HEK293 (cell line): ENCODE measurements around the gene MRPL28.

Source experiments
- CTCF ChIP-seq: fragments of 450-650 bp; formaldehyde crosslinking; IDR thresholded peaks from 2 replicates; pipeline ENCODE4 v1.5.1; 2016; ENCODE audit warnings: missing biosample characterization, missing genetic modification characterization
- SCRT2 ChIP-seq: fragments of 450-650 bp; formaldehyde crosslinking; IDR thresholded peaks from 2 replicates; pipeline ENCODE4 v1.5.1; 2016; ENCODE audit warnings: missing biosample characterization, missing genetic modification characterization
- YY1 ChIP-seq: fragments of 450-650 bp; formaldehyde crosslinking; IDR thresholded peaks from 2 replicates; pipeline ENCODE4 v1.5.1; 2018; ENCODE audit warnings: missing biosample characterization, missing genetic modification characterization
- YY2 ChIP-seq: fragments of 450-650 bp; formaldehyde crosslinking; IDR thresholded peaks from 2 replicates; pipeline ENCODE4 v1.5.1; 2016; ENCODE audit warnings: missing biosample characterization, missing genetic modification characterization
- ZBTB7A ChIP-seq: fragments of 450-650 bp; formaldehyde crosslinking; IDR thresholded peaks from 2 replicates; pipeline ENCODE4 v1.5.1; 2016; ENCODE audit warnings: low read depth, missing biosample characterization, missing genetic modification characterization
- ZNF121 ChIP-seq: fragments of 450-650 bp; formaldehyde crosslinking; IDR thresholded peaks from 2 replicates; pipeline ENCODE4 v1.5.1; 2016; ENCODE audit warnings: missing biosample characterization, missing genetic modification characterization
- ZNF138 ChIP-seq: fragments of 450-650 bp; formaldehyde crosslinking; IDR thresholded peaks from 2 replicates; pipeline ENCODE4 v1.5.1; 2016; ENCODE audit warnings: missing biosample characterization, missing genetic modification characterization, borderline replicate concordance
- ZNF274 ChIP-seq, 2 experiments: fragments of 200-500 bp in 1 of 2; fragments of 450-650 bp in 1 of 2; sonication (Bioruptor generic) in 1 of 2; formaldehyde crosslinking in 1 of 2; IDR thresholded peaks; 2 replicates each; pipeline versions ENCODE4 v1.5.1 to v1.6.1; 2014 to 2016; ENCODE audit warnings: borderline replicate concordance in 1 of 2, inconsistent platforms in 1 of 2, low read length in 1 of 2, missing biosample characterization in 1 of 2, missing genetic modification characterization in 1 of 2
- ZNF530 ChIP-seq: fragments of 450-650 bp; formaldehyde crosslinking; IDR thresholded peaks from 2 replicates; pipeline ENCODE4 v1.5.1; 2016; ENCODE audit warnings: low read depth, missing biosample characterization, missing genetic modification characterization
- ZNF777 ChIP-seq: fragments of 450-650 bp; formaldehyde crosslinking; IDR thresholded peaks from 2 replicates; pipeline ENCODE4 v1.5.1; 2017; ENCODE audit warnings: missing biosample characterization, missing genetic modification characterization, borderline replicate concordance
- TF ChIP-seq, protein P1 (sequence below): fragments of 450-650 bp; formaldehyde crosslinking; IDR thresholded peaks from 2 replicates; pipeline ENCODE4 v1.5.1; 2016; ENCODE audit warnings: missing biosample characterization, missing genetic modification characterization
- TF ChIP-seq, protein P2 (sequence below): fragments of 450-650 bp; formaldehyde crosslinking; IDR thresholded peaks from 2 replicates; pipeline ENCODE4 v1.5.1; 2016; ENCODE audit warnings: missing biosample characterization, missing genetic modification characterization, low read depth
- TF ChIP-seq, protein P3 (sequence below): fragments of 450-650 bp; formaldehyde crosslinking; conservative IDR thresholded peaks from 2 replicates; pipeline ENCODE4 v1.5.1; 2016; ENCODE audit warnings: low read depth, missing biosample characterization, missing genetic modification characterization
- TF ChIP-seq, protein P4 (sequence below): fragments of 450-650 bp; formaldehyde crosslinking; IDR thresholded peaks from 2 replicates; pipeline ENCODE4 v1.5.1; 2016; ENCODE audit warnings: missing biosample characterization, missing genetic modification characterization

- TF ChIP-seq CTCF (tag by site-specific recombination) (no peak), YY1 (tag by site-specific recombination) (no peak), ZNF274 (IDR thresholded peaks at IDR 0.05; ENCODE audit: low read length) (no peak), ZNF274 (tag by site-specific recombination; IDR thresholded peaks at IDR 0.05; ENCODE audit: borderline replicate concordance) (no peak), ZNF121 (tag by site-specific recombination) (no peak), ZNF530 (no peak), YY2 (no peak), ZNF777 (tag by site-specific recombination) (no peak), ZNF138 (tag by site-specific recombination) (no peak), SCRT2 (tag by site-specific recombination) (no peak), ZBTB7A (no peak)
- TF ChIP-seq, protein P1, sequence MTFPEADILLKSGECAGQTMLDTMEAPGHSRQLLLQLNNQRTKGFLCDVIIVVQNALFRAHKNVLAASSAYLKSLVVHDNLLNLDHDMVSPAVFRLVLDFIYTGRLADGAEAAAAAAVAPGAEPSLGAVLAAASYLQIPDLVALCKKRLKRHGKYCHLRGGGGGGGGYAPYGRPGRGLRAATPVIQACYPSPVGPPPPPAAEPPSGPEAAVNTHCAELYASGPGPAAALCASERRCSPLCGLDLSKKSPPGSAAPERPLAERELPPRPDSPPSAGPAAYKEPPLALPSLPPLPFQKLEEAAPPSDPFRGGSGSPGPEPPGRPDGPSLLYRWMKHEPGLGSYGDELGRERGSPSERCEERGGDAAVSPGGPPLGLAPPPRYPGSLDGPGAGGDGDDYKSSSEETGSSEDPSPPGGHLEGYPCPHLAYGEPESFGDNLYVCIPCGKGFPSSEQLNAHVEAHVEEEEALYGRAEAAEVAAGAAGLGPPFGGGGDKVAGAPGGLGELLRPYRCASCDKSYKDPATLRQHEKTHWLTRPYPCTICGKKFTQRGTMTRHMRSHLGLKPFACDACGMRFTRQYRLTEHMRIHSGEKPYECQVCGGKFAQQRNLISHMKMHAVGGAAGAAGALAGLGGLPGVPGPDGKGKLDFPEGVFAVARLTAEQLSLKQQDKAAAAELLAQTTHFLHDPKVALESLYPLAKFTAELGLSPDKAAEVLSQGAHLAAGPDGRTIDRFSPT (tag by site-specific recombination): no peak
- TF ChIP-seq, protein P2, sequence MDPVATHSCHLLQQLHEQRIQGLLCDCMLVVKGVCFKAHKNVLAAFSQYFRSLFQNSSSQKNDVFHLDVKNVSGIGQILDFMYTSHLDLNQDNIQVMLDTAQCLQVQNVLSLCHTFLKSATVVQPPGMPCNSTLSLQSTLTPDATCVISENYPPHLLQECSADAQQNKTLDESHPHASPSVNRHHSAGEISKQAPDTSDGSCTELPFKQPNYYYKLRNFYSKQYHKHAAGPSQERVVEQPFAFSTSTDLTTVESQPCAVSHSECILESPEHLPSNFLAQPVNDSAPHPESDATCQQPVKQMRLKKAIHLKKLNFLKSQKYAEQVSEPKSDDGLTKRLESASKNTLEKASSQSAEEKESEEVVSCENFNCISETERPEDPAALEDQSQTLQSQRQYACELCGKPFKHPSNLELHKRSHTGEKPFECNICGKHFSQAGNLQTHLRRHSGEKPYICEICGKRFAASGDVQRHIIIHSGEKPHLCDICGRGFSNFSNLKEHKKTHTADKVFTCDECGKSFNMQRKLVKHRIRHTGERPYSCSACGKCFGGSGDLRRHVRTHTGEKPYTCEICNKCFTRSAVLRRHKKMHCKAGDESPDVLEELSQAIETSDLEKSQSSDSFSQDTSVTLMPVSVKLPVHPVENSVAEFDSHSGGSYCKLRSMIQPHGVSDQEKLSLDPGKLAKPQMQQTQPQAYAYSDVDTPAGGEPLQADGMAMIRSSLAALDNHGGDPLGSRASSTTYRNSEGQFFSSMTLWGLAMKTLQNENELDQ (tag by site-specific recombination): no peak
- TF ChIP-seq, protein P3, sequence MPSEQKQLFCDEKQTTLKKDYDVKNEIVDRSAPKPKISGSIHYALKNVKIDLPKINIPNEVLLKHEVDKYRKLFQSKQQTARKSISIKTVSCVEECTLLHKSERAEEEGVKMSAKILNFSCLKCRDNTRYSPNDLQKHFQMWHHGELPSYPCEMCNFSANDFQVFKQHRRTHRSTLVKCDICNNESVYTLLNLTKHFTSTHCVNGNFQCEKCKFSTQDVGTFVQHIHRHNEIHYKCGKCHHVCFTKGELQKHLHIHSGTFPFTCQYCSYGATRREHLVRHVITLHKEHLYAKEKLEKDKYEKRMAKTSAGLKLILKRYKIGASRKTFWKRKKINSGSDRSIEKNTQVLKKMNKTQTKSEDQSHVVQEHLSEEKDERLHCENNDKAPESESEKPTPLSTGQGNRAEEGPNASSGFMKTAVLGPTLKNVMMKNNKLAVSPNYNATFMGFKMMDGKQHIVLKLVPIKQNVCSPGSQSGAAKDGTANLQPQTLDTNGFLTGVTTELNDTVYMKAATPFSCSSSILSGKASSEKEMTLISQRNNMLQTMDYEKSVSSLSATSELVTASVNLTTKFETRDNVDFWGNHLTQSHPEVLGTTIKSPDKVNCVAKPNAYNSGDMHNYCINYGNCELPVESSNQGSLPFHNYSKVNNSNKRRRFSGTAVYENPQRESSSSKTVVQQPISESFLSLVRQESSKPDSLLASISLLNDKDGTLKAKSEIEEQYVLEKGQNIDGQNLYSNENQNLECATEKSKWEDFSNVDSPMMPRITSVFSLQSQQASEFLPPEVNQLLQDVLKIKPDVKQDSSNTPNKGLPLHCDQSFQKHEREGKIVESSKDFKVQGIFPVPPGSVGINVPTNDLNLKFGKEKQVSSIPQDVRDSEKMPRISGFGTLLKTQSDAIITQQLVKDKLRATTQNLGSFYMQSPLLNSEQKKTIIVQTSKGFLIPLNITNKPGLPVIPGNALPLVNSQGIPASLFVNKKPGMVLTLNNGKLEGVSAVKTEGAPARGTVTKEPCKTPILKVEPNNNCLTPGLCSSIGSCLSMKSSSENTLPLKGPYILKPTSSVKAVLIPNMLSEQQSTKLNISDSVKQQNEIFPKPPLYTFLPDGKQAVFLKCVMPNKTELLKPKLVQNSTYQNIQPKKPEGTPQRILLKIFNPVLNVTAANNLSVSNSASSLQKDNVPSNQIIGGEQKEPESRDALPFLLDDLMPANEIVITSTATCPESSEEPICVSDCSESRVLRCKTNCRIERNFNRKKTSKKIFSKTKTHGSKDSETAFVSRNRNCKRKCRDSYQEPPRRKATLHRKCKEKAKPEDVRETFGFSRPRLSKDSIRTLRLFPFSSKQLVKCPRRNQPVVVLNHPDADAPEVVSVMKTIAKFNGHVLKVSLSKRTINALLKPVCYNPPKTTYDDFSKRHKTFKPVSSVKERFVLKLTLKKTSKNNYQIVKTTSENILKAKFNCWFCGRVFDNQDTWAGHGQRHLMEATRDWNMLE: no peak
- TF ChIP-seq, protein P4, sequence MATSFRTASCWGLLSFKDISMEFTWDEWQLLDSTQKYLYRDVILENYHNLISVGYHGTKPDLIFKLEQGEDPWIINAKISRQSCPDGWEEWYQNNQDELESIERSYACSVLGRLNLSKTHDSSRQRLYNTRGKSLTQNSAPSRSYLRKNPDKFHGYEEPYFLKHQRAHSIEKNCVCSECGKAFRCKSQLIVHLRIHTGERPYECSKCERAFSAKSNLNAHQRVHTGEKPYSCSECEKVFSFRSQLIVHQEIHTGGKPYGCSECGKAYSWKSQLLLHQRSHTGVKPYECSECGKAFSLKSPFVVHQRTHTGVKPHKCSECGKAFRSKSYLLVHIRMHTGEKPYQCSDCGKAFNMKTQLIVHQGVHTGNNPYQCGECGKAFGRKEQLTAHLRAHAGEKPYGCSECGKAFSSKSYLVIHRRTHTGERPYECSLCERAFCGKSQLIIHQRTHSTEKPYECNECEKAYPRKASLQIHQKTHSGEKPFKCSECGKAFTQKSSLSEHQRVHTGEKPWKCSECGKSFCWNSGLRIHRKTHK (tag by site-specific recombination): no peak
These were observed 34.1 kb downstream of the MRPL28 start for GRCh38 chr16:336269-336668.
